ENCODE results near the gene CD22.

Gene CD22

GRCh38 chr19:35396240-35396885, 67.4 kb downstream of the CD22 start:
- Histone ChIP-seq H2BK15ac (ENCODE audit: low read depth, poor library complexity, severe bottlenecking) (no peak overlapping the region), H2BK120ac (ENCODE audit: low read depth, low read length) (no peak overlapping the region), H3K4me3 (ENCODE audit: insufficient read depth in 1 of 2, low read depth in 1 of 2, low read length in 2 of 2) (no peak overlapping the region), H4K8ac (ENCODE audit: low read length) (peak overlapping the region; percentile 41), H2BK12ac (ENCODE audit: low read length in 2 of 2) (no peak overlapping the region), H2BK5ac (ENCODE audit: low read depth, low read length, poor library complexity, severe bottlenecking) (no peak overlapping the region), H3K9me3 (ENCODE audit: control insufficient read depth, low read length) (no peaks in the 10 kb centered on the region), H3K79me1 (replicated peaks; ENCODE audit: low read length, poor library complexity, severe bottlenecking) (no peaks in the 10 kb centered on the region), H3K9ac (ENCODE audit: low read length) (no peak overlapping the region), H3K4me1 (ENCODE audit: control insufficient read depth, insufficient read depth, low read depth, low read length) (no peaks in the 10 kb centered on the region), H3K4me2 (ENCODE audit: low read length, poor library complexity, severe bottlenecking) (no peak overlapping the region), H3K14ac (ENCODE audit: low read length in 2 of 2) (no peak overlapping the region), H4K91ac (ENCODE audit: low read length) (no peak overlapping the region), H3K18ac (ENCODE audit: low read depth in 1 of 2, low read length in 2 of 2) (no peak overlapping the region), H3K23ac (ENCODE audit: low read length in 2 of 2) (no peak overlapping the region), H3K36me3 (ENCODE audit: control insufficient read depth in 1 of 2, insufficient read depth in 2 of 2, low read depth in 1 of 2, low read length in 2 of 2) (no peaks in the 10 kb centered on the region), H3K4ac (ENCODE audit: low read depth in 1 of 2, low read length in 2 of 2) (no peak overlapping the region), H2AK5ac (ENCODE audit: low read length, severe bottlenecking) (no peak overlapping the region), H3K27me3 (ENCODE audit: control insufficient read depth in 1 of 2, insufficient read depth in 1 of 2, low read length in 2 of 2) (peaks cover 0 to 5% of the 10 kb centered on the region in 2 experiments), H3K27ac (ENCODE audit: low read length, poor library complexity, severe bottlenecking) (no peak overlapping the region), H2AFZ (ENCODE audit: low read depth, low read length) (no peak overlapping the region)
- WGBS, result 89% methylated on average over 14 of the region's 14 CpGs
- DNase-seq, result no peak
